ENCODE results near the gene YARS1. TPM values are rescaled to one million over a fixed set of nuclear protein-coding genes. Genes with fewer than 3 reads are reported as not detected.

The YARS1 gene
- total and polyA plus RNA-seq, 2 of the 13 experiments (the other 11 are each of a cell fraction or from before 2014, with no cell fraction given): 50.1 to 113 TPM

DNA sequence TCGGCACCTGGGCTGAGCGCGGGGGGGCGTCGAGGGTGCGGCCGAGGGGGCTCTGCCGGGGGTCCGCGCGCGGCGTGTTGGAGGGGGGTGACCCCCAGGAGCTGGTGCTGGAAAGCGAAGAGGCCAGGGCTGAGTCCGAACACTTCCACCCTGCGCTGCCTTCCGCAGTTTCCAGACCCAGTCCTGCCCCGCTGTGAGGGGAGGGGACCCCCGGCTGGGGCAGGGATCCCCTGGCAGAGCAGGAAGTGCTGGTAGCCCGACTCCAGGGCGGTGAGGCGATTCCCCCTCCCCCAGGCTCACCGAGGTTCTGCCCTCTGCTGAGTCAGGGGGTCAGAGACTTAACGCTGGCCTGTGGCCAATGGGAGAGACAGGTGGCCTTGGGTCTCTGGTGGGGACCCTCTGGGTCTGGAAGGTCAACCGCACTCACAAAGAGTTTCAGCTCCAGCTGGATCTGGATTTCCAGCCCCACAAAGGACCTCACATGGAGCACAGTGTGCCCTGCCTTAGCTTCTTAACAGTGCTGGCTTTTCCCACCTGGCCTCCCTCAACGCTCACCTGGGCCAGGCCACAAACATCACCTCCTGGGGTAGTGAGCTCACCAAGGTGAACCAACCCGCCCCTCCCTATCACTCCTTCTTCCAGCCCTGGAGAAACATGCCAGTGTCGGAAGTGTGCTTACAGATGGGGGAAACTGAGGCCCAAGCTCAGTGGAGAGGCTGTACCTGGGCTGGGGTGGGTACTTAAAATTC is 74.8 kb downstream of the YARS1 start (continued):
- TF ChIP-seq, protein P1, sequence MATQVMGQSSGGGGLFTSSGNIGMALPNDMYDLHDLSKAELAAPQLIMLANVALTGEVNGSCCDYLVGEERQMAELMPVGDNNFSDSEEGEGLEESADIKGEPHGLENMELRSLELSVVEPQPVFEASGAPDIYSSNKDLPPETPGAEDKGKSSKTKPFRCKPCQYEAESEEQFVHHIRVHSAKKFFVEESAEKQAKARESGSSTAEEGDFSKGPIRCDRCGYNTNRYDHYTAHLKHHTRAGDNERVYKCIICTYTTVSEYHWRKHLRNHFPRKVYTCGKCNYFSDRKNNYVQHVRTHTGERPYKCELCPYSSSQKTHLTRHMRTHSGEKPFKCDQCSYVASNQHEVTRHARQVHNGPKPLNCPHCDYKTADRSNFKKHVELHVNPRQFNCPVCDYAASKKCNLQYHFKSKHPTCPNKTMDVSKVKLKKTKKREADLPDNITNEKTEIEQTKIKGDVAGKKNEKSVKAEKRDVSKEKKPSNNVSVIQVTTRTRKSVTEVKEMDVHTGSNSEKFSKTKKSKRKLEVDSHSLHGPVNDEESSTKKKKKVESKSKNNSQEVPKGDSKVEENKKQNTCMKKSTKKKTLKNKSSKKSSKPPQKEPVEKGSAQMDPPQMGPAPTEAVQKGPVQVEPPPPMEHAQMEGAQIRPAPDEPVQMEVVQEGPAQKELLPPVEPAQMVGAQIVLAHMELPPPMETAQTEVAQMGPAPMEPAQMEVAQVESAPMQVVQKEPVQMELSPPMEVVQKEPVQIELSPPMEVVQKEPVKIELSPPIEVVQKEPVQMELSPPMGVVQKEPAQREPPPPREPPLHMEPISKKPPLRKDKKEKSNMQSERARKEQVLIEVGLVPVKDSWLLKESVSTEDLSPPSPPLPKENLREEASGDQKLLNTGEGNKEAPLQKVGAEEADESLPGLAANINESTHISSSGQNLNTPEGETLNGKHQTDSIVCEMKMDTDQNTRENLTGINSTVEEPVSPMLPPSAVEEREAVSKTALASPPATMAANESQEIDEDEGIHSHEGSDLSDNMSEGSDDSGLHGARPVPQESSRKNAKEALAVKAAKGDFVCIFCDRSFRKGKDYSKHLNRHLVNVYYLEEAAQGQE (IDR thresholded peaks at IDR 0.05; ENCODE audit: borderline replicate concordance in 1 of 2, low read depth in 1 of 2, low read length in 2 of 2): no peak
- TF ChIP-seq ZFP36 (IDR thresholded peaks at IDR 0.05; ENCODE audit: borderline replicate concordance, low read depth, low read length, partially characterized antibody) (no peak), ELF3 (CRISPR knock-in tag; IDR thresholded peaks at IDR 0.05) (peak; percentile 73), POLR2G (IDR thresholded peaks at IDR 0.05; ENCODE audit: low read depth, low read length) (peak; percentile 54; the same call in 1 of the 2 replicates), ZNF484 (CRISPR knock-in tag; IDR thresholded peaks at IDR 0.05; ENCODE audit: borderline replicate concordance, low read depth) (no peak), GATAD2A (CRISPR knock-in tag; IDR thresholded peaks at IDR 0.05) (peak; percentile 48; the same call in 1 of the 2 replicates), GABPA (IDR thresholded peaks at IDR 0.05; ENCODE audit: low read depth, low read length) (no peak), GABPA (CRISPR knock-in tag; IDR thresholded peaks at IDR 0.05; ENCODE audit: low read depth) (no peak), SMAD1 (CRISPR knock-in tag; IDR thresholded peaks at IDR 0.05; ENCODE audit: borderline replicate concordance, low read depth) (no peak), NR2F6 (IDR thresholded peaks at IDR 0.05) (no peak; the same call in 1 of the 2 replicates), NR2F6 (CRISPR knock-in tag; IDR thresholded peaks at IDR 0.05) (peak; percentile 69; the same call in 1 of the 2 replicates), ZNF333 (CRISPR knock-in tag; IDR thresholded peaks at IDR 0.05; ENCODE audit: borderline replicate concordance) (no peak; the same call in 1 of the 2 replicates), DR1 (CRISPR knock-in tag; IDR thresholded peaks at IDR 0.05) (no peak), TOE1 (CRISPR knock-in tag; IDR thresholded peaks at IDR 0.05) (no peak), SP4 (CRISPR knock-in tag; IDR thresholded peaks at IDR 0.05) (no peak), AKAP8 (CRISPR knock-in tag; IDR thresholded peaks at IDR 0.05) (0 out of 2 replicates have a peak, but pooled peaks have one; percentile 8), ZNF496 (CRISPR knock-in tag; IDR thresholded peaks at IDR 0.05; ENCODE audit: insufficient replicate concordance) (no peak), KMT2A (CRISPR knock-in tag; IDR thresholded peaks at IDR 0.05) (no peak)
- TF ChIP-seq, protein P2, sequence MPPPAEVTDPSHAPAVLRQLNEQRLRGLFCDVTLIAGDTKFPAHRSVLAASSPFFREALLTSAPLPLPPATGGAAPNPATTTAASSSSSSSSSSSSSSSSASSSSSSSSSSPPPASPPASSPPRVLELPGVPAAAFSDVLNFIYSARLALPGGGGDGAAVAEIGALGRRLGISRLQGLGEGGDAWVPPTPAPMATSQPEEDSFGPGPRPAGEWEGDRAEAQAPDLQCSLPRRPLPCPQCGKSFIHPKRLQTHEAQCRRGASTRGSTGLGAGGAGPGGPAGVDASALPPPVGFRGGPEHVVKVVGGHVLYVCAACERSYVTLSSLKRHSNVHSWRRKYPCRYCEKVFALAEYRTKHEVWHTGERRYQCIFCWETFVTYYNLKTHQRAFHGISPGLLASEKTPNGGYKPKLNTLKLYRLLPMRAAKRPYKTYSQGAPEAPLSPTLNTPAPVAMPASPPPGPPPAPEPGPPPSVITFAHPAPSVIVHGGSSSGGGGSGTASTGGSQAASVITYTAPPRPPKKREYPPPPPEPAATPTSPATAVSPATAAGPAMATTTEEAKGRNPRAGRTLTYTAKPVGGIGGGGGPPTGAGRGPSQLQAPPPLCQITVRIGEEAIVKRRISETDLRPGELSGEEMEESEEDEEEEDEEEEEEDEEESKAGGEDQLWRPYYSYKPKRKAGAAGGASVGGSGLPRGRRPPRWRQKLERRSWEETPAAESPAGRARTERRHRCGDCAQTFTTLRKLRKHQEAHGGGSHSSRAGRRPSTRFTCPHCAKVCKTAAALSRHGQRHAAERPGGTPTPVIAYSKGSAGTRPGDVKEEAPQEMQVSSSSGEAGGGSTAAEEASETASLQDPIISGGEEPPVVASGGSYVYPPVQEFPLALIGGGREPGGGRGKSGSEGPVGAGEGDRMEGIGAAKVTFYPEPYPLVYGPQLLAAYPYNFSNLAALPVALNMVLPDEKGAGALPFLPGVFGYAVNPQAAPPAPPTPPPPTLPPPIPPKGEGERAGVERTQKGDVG (CRISPR knock-in tag; IDR thresholded peaks at IDR 0.05; ENCODE audit: borderline replicate concordance): no peak; the same call in 1 of the 2 replicates
- TF ChIP-seq, protein P3, sequence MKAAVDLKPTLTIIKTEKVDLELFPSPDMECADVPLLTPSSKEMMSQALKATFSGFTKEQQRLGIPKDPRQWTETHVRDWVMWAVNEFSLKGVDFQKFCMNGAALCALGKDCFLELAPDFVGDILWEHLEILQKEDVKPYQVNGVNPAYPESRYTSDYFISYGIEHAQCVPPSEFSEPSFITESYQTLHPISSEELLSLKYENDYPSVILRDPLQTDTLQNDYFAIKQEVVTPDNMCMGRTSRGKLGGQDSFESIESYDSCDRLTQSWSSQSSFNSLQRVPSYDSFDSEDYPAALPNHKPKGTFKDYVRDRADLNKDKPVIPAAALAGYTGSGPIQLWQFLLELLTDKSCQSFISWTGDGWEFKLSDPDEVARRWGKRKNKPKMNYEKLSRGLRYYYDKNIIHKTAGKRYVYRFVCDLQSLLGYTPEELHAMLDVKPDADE (CRISPR knock-in tag; IDR thresholded peaks at IDR 0.05): no peak
- TF ChIP-seq, protein P4, sequence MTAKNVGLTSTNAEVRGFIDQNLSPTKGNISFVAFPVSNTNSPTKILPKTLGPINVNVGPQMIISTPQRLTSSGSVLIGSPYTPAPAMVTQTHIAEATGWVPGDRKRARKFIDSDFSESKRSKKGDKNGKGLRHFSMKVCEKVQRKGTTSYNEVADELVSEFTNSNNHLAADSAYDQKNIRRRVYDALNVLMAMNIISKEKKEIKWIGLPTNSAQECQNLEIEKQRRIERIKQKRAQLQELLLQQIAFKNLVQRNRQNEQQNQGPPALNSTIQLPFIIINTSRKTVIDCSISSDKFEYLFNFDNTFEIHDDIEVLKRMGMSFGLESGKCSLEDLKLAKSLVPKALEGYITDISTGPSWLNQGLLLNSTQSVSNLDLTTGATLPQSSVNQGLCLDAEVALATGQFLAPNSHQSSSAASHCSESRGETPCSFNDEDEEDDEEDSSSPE (CRISPR knock-in tag; IDR thresholded peaks at IDR 0.05): peak; percentile 42; the same call in 1 of the 2 replicates

All from HepG2 (cell line).